ENCODE measurements around the gene C1QL2. TPM values are rescaled to one million over a fixed set of nuclear protein-coding genes. Genes with fewer than 3 reads are reported as not detected.
A peak's percentile ranks its signal among the peaks of the same experiment; 100 is the strongest.

Gene C1QL2
- total and polyA plus RNA-seq, 12 donors = 0.03 TPM; not detected in 11

DNA sequence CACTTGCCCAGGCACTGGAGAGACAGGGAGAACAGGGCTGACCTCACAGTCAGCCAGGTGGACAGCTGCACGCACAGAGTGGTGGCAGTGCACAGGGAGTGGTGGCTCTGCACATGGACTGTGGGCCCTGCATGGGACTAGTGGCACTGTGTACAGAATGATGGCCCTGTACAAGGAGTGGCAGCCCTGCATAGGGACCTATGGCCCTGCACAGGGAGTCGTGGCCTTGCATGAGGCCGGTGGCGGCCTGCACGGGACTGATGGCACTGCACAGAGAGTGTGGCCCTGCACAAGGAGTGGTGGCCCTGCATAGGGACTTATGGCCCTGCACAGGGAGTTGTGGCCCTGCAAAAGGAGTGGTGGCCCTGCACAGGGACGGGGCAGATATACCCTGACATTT lies 46.0 kb upstream of the C1QL2 start:
- H3K4me3 ChIP-seq = no peak overlapping the region
- no peaks in the 10 kb centered on the region for H3K9me3 ChIP-seq
- TF ChIP-seq, protein P1, sequence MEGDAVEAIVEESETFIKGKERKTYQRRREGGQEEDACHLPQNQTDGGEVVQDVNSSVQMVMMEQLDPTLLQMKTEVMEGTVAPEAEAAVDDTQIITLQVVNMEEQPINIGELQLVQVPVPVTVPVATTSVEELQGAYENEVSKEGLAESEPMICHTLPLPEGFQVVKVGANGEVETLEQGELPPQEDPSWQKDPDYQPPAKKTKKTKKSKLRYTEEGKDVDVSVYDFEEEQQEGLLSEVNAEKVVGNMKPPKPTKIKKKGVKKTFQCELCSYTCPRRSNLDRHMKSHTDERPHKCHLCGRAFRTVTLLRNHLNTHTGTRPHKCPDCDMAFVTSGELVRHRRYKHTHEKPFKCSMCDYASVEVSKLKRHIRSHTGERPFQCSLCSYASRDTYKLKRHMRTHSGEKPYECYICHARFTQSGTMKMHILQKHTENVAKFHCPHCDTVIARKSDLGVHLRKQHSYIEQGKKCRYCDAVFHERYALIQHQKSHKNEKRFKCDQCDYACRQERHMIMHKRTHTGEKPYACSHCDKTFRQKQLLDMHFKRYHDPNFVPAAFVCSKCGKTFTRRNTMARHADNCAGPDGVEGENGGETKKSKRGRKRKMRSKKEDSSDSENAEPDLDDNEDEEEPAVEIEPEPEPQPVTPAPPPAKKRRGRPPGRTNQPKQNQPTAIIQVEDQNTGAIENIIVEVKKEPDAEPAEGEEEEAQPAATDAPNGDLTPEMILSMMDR (IDR thresholded peaks at IDR 0.05) = no peak
- H3K36me3 ChIP-seq = no peaks in the 10 kb centered on the region
- ATAC-seq (peak in 2 of 8 donors; percentile 21), DNase-seq (no peak)
- no peak overlapping the region for H3K27ac ChIP-seq
- no peaks in the 10 kb centered on the region for H3K4me1 ChIP-seq
- H3K27me3 ChIP-seq = peaks cover 0 to 14% (median 0%) of the 10 kb centered on the region in 7 donors
- intact Hi-C loops (cut with DNase I) = no loop called here
- WGBS, 2 donors = 84 to 93% methylated on average over 6 of the region's 6 CpGs

DNA sequence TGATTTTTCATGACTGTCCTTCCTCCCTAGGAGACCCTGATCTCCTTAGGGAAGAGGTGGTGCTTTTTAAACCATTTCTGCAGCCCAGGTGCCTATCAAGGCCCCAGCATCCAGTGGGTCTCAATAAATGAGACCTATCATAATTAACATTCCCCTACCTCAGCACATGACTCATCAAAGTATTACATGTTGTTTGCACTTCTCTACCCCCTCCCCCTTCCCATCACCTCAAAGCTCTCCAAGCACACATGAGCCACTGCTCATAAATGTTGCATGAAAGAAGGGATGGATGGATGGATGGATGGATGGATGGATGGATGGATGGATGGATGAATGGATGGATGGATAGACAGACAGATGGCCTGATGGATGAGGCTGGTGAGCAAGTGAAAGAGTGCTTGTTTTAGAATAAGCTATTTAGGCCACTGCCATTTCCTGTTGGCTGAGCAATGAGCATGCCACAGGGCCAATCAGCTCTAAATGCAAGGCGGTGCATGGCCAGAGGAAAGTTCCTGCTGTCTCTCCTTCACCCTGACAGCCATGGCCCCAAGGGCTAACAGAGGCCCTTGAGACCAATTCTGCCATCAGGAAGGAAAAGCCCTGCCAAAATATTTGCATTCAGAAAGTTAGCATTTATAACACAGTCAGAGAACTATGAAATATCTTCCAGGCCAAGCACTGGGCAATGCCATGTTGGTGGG lies 44.2 kb upstream of the C1QL2 start:
- 89 to 94% methylated on average over 1 of the region's 1 CpG for WGBS, 2 donors
- no peaks in the 10 kb centered on the region for H3K36me3 ChIP-seq
- no peak for DNase-seq
- peaks cover 0 to 16% (median 0%) of the 10 kb centered on the region in 7 donors for H3K27me3 ChIP-seq
- TF ChIP-seq, protein P1 (IDR thresholded peaks at IDR 0.05) = no peak
- intact Hi-C loops (cut with DNase I) = no loop called here
- peaks cover 0 to 5% (median 0%) of the 10 kb centered on the region in 9 donors for H3K4me1 ChIP-seq
- H3K4me3 ChIP-seq = no peak overlapping the region
- no peaks in the 10 kb centered on the region for H3K9me3 ChIP-seq
- no peak overlapping the region for H3K27ac ChIP-seq
- ATAC-seq = no peak

DNA sequence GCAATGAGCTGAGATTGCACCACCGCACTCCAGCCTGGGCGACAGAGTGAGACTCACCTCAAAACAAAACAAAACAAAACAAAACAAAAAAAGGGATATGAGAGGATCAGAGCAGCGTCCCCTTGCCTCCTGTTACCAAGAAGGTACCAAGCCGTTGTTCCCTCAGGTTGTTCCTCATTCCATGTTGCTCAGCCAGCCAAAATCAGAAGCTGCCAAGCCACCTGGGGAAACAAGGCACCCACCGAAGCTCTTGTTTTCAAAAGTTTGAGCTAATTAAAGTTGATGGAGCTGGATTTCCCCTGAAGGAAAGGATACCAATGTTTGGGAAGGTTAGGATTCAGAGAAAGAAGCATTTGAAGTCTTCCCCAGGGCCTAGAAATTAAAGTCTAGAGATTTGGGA lies 43.3 kb upstream of the C1QL2 start:
- TF ChIP-seq, protein P1 (IDR thresholded peaks at IDR 0.05) = no peak
- H3K36me3 ChIP-seq = no peaks in the 10 kb centered on the region
- peaks cover 0 to 5% (median 0%) of the 10 kb centered on the region in 9 donors for H3K4me1 ChIP-seq
- H3K9me3 ChIP-seq = no peaks in the 10 kb centered on the region
- 88 to 89% methylated on average over 5 of the region's 5 CpGs for whole genome bisulfite sequencing, 2 donors
- H3K27ac ChIP-seq = no peak overlapping the region
- no peak for ATAC-seq
- no peak overlapping the region for H3K4me3 ChIP-seq
- DNase-seq = no peak
- peaks cover 0 to 15% (median 0%) of the 10 kb centered on the region in 7 donors for H3K27me3 ChIP-seq
- intact Hi-C loops (cut with DNase I) = no loop called here

DNA sequence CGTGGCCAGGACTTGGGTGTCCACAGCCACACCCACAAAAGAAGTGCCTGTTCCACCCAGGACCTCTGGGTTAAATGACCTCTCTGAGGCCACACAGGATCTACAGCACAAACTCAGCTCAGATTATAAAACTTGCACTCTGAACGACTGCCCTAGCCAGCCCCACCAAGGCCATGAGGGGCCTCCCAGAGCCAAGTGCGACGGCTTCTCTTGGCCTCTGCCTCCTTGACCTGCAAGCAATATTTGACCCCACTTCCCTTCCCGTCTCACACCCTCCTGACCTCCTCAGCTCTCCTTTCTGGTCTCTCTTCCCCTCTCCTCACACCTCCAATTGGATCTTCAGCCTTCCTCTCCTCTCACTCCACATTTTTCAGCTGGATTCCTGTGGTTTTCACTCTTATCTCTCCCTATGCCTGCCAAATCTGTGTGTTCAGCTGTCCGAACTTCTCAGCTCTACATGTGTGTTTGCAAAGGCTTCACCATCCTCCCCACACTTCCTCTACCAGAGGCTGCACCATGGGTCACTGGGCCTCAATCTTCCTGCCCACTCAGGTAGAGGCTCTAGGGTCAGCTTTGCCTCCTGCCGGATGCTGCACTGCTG lies 39.8 kb upstream of the C1QL2 start:
- H3K4me1 ChIP-seq = peaks cover 0 to 5% (median 0%) of the 10 kb centered on the region in 9 donors
- intact Hi-C loops (cut with DNase I) = no loop called here
- DNase-seq (no peak), ATAC-seq (peak in 1 of 8 donors; percentile 25)
- H3K4me3 ChIP-seq = no peak overlapping the region
- WGBS, 2 donors = 62 to 70% methylated on average over 7 of the region's 7 CpGs
- no peaks in the 10 kb centered on the region for H3K36me3 ChIP-seq
- TF ChIP-seq, protein P1 (IDR thresholded peaks at IDR 0.05) = no peak
- no peak overlapping the region for H3K27ac ChIP-seq
- peaks cover 0 to 28% (median 5%) of the 10 kb centered on the region in 7 donors for H3K27me3 ChIP-seq
- H3K9me3 ChIP-seq = no peaks in the 10 kb centered on the region
